A673 (cell line): Measurements from ENCODE around the gene PLIN4. TPM values are rescaled to one million over a fixed set of nuclear protein-coding genes. Genes with fewer than 3 reads are reported as not detected.

ENCODE experiments used
- Bru-seq: library from RNA; stranded (reverse); fragments of 400-500 nt; gene quantifications from one replicate; lab custom pipeline; 2021; lab: Mats Ljungman, UMichigan
- BruChase-seq, 2 experiments: library from RNA; stranded (reverse); fragments of 400-500 nt; gene quantifications; one replicate each; lab custom pipeline; 2021; lab: Mats Ljungman, UMichigan
- BruUV-seq: library from RNA; stranded (reverse); fragments of 400-500 nt; replicated peaks from 2 replicates; lab custom pipeline; 2021; lab: Mats Ljungman, UMichigan
- CTCF ChIA-PET: fragments of 300-600 bp; sonication (Branson Sonifier 250); formaldehyde crosslinking; loops from one replicate; lab custom pipeline; 2022; ENCODE audit warnings: antibody characterized with exemption; lab: Charles Lee
- POLR2A ChIA-PET: fragments of 300-600 bp; sonication (Branson Sonifier 250); formaldehyde crosslinking; loops from one replicate; lab custom pipeline; 2022; ENCODE audit warnings: antibody characterized with exemption; ENCODE audit not compliant: low non-redundant PET; lab: Charles Lee
- DNase-seq: peaks from one replicate; pipeline ENCODE4 v3.0.0-alpha.2; 2015; ENCODE audit warnings: low spot score
- H3K27ac ChIP-seq: fragments of 200-600 bp; sonication (generic); 2 replicates; pipeline ENCODE4 v1.5.1; 2016; ENCODE audit warnings: mixed run types, low read depth, mild to moderate bottlenecking, mixed read lengths, antibody characterized with exemption, low read length; ENCODE audit not compliant: poor library complexity, severe bottlenecking
- H3K27me3 ChIP-seq: fragments of 200-600 bp; sonication (generic); replicated peaks from 2 replicates; pipeline ENCODE4 v1.6.1; 2017; ENCODE audit warnings: mixed run types, low read depth, mild to moderate bottlenecking, mixed read lengths, antibody characterized with exemption, low read length; ENCODE audit not compliant: insufficient read depth, poor library complexity
- H3K36me3 ChIP-seq: fragments of 200-600 bp; sonication (generic); 2 replicates; pipeline ENCODE4 v1.6.1; 2016; ENCODE audit warnings: mixed run types, mild to moderate bottlenecking, mixed read lengths, antibody characterized with exemption, low read length; ENCODE audit not compliant: insufficient read depth, poor library complexity, severe bottlenecking
- H3K4me1 ChIP-seq: fragments of 200-600 bp; sonication (generic); 2 replicates; pipeline ENCODE4 v1.6.1; 2017; ENCODE audit warnings: mixed run types, mild to moderate bottlenecking, mixed read lengths, antibody characterized with exemption, low read length; ENCODE audit not compliant: insufficient read depth, poor library complexity, severe bottlenecking
- H3K4me3 ChIP-seq: fragments of 200-600 bp; sonication (generic); 2 replicates; pipeline ENCODE4 v1.5.1; 2016; ENCODE audit warnings: low read depth, mixed run types, mild to moderate bottlenecking, mixed read lengths, low read length; ENCODE audit not compliant: poor library complexity, severe bottlenecking
- H3K9me3 ChIP-seq: fragments of 200-600 bp; sonication (generic); 2 replicates; pipeline ENCODE4 v1.6.1; 2016; ENCODE audit warnings: mixed run types, low read depth, mild to moderate bottlenecking, mixed read lengths, antibody characterized with exemption, low read length; ENCODE audit not compliant: poor library complexity, severe bottlenecking
- EZH2 ChIP-seq: fragments of 200-600 bp; sonication (generic); IDR thresholded peaks from 2 replicates; pipeline ENCODE4 v1.6.1; 2017; ENCODE audit warnings: borderline replicate concordance, low read depth, mild to moderate bottlenecking, mixed read lengths, antibody characterized with exemption, low read length; ENCODE audit not compliant: poor library complexity, severe bottlenecking
- intact Hi-C: fragments of 100-400 bp; cut with micrococcal nuclease; formaldehyde crosslinking; loops from one replicate; pipeline ENCODE4 v1.10.0; 2022; ENCODE audit not compliant: unreplicated experiment
- long read RNA-seq: library from polyadenylated mRNA; stranded (forward); transcript quantifications from one replicate; pipeline ENCODE4 v2.0.0, GENCODE V29; 2022
- total RNA-seq: library from RNA; stranded (reverse); gene quantifications from 2 replicates; pipeline ENCODE4 v1.2.3, GENCODE V29; 2021
- TF ChIP-seq, protein P1 (sequence below): fragments of 300-800, 200-600 bp; sonication (generic); conservative IDR thresholded peaks from 2 replicates; pipeline ENCODE4 v1.5.1; 2017; ENCODE audit warnings: low read depth, mild to moderate bottlenecking, antibody characterized with exemption, low read length, moderate library complexity, mixed read lengths

Gene PLIN4, protein sequence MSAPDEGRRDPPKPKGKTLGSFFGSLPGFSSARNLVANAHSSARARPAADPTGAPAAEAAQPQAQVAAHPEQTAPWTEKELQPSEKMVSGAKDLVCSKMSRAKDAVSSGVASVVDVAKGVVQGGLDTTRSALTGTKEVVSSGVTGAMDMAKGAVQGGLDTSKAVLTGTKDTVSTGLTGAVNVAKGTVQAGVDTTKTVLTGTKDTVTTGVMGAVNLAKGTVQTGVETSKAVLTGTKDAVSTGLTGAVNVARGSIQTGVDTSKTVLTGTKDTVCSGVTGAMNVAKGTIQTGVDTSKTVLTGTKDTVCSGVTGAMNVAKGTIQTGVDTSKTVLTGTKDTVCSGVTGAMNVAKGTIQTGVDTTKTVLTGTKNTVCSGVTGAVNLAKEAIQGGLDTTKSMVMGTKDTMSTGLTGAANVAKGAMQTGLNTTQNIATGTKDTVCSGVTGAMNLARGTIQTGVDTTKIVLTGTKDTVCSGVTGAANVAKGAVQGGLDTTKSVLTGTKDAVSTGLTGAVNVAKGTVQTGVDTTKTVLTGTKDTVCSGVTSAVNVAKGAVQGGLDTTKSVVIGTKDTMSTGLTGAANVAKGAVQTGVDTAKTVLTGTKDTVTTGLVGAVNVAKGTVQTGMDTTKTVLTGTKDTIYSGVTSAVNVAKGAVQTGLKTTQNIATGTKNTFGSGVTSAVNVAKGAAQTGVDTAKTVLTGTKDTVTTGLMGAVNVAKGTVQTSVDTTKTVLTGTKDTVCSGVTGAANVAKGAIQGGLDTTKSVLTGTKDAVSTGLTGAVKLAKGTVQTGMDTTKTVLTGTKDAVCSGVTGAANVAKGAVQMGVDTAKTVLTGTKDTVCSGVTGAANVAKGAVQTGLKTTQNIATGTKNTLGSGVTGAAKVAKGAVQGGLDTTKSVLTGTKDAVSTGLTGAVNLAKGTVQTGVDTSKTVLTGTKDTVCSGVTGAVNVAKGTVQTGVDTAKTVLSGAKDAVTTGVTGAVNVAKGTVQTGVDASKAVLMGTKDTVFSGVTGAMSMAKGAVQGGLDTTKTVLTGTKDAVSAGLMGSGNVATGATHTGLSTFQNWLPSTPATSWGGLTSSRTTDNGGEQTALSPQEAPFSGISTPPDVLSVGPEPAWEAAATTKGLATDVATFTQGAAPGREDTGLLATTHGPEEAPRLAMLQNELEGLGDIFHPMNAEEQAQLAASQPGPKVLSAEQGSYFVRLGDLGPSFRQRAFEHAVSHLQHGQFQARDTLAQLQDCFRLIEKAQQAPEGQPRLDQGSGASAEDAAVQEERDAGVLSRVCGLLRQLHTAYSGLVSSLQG (N-terminal part only)
- 1.0 and 1.3 TPM in 2 replicates for total RNA-seq
- Bru-seq, nascent RNA = percentile 19 among the genes with signal in this experiment
- BruChase-seq, experiment 1, labeled RNA remaining after a 2-hour chase = percentile 25 among the genes with signal in this experiment
- percentile 40 among the genes with signal in this experiment for BruChase-seq, experiment 2, labeled RNA remaining after a 6-hour chase
- long read RNA-seq, partial matches to known transcripts = 1 of 9 reads
- long read RNA-seq, other reads (novel, unspliced or antisense) = 8 of 9 reads

DNA sequence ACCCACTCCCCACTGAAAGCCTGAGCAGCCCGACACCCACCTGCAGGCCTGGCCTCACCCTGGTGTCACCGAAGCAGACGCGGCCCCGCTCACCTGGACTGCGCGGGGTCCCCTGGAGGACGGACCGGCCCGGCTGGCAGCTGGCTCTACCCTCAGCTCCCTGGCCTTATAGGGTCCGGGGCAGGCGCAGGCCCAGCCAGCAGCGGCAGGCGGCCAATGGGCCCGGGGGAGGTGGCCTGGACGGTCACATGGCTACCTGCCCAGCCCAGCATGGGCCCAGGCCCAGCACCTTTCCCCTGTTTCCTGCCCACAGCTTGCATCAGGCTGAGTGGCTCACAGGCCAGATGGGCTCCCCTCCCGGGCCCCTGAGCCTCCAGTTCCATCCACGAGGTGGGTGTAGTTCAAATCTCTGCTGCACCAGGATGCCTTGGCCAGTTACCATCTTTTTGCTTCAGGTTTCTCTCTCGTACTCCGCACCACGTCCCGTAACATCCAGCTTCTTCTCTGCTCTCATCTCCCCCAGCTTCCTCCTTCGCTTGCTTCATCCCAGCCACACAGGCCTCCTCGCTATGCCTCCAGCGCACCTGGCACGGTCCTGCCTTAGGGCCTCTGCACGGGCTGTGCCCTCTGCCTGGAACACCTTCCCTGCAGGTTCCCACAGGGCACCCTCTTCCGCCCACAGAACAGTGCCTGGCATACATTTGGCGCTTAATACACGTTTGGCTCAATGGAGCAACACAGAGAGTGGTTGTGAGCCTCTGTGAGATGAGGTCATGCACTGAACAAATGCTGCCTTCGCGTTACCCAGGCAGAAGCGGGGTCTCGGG lies at the start of gene PLIN4:
Gene PLIN4 (minus strand): TSS at position 142 of the 827 bp plus-strand sequence. CDS start 214 bp downstream, outside the sequence.
- no peak within 1 kb of the TSS for H3K4me3 ChIP-seq
- ChIA-PET CTCF (no interaction called here), POLR2A (no interaction called here)
- no peaks in the 10 kb centered on the region for H3K36me3 ChIP-seq
- DNase-seq = no peak
- no peak for TF ChIP-seq EZH2
- TF ChIP-seq, protein P1, sequence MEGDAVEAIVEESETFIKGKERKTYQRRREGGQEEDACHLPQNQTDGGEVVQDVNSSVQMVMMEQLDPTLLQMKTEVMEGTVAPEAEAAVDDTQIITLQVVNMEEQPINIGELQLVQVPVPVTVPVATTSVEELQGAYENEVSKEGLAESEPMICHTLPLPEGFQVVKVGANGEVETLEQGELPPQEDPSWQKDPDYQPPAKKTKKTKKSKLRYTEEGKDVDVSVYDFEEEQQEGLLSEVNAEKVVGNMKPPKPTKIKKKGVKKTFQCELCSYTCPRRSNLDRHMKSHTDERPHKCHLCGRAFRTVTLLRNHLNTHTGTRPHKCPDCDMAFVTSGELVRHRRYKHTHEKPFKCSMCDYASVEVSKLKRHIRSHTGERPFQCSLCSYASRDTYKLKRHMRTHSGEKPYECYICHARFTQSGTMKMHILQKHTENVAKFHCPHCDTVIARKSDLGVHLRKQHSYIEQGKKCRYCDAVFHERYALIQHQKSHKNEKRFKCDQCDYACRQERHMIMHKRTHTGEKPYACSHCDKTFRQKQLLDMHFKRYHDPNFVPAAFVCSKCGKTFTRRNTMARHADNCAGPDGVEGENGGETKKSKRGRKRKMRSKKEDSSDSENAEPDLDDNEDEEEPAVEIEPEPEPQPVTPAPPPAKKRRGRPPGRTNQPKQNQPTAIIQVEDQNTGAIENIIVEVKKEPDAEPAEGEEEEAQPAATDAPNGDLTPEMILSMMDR = no peak
- H3K27ac ChIP-seq = no peak within 1 kb of the TSS
- no peaks in the 10 kb centered on the region for H3K27me3 ChIP-seq
- H3K9me3 ChIP-seq = no peaks in the 10 kb centered on the region
- intact Hi-C loops = no loop called here
- no TSS peak for BruUV-seq
- H3K4me1 ChIP-seq = no peaks in the 10 kb centered on the region

DNA sequence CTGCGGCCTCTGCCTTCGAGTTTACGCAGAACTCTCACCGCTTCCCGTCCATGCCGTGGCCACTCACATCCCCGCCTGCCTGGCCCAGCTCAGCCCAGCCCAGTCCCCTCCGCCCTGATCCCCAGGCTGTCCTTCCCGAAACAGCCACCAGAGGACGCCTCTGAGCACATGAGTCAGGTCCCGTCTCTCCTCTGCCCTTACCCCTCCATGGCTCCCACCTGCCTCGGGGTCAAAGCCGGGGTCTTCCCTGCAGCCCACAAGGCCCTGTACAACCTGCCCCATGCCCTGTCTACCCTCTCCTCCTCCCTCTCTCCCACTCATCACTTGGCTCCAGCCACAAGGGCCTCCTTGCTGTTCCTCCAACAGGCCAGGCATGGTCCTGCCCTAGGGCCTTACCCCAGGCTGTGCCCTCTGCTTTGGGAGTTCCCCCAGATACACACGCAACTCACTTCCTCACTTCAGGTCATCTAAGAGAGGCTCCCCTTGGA lies 49.3 kb upstream of the PLIN4 start:
- POLR2A ChIA-PET = no interaction called here
- CTCF ChIA-PET = interaction anchor here (0.8 to 2.1 kb wide), 3 partner anchors 12 to 69 kb away, joined by 4 to 12 read pairs (median 5); no protein-coding TSS in a partner anchor
- no peaks in the 10 kb centered on the region for H3K36me3 ChIP-seq
- H3K4me1 ChIP-seq = no peaks in the 10 kb centered on the region
- H3K4me3 ChIP-seq = no peak overlapping the region
- BruUV-seq = no TSS peak
- intact Hi-C loops = no loop called here
- no peak for TF ChIP-seq EZH2
- TF ChIP-seq, protein P1 = peak; percentile 88
- peak; percentile 61 for DNase-seq
- no peaks in the 10 kb centered on the region for H3K27me3 ChIP-seq
- H3K9me3 ChIP-seq = no peaks in the 10 kb centered on the region
- H3K27ac ChIP-seq = no peak overlapping the region
